OCI-LY1 (cell line): ENCODE results near the gene FLRT3.

Experiments used
- CTCF ChIP-seq: fragments of 200-600 bp; sonication (generic), shearing (Covaris generic); IDR thresholded peaks from 2 replicates; pipeline ENCODE4 v1.5.1; 2017; ENCODE audit warnings: mild to moderate bottlenecking, antibody characterized with exemption, low read length, moderate library complexity, mixed read lengths
- EZH2 ChIP-seq: fragments of 200-600 bp; sonication (generic), shearing (Covaris generic); IDR thresholded peaks from 2 replicates; pipeline ENCODE4 v1.8.0; 2017; ENCODE audit warnings: borderline replicate concordance, mixed run types, mild to moderate bottlenecking, antibody characterized with exemption, low read length, moderate library complexity, mixed read lengths

- no peak for TF ChIP-seq CTCF
- TF ChIP-seq EZH2 = no peak
These were observed 33.8 kb downstream of the FLRT3 start for GRCh38 chr20:14303651-14304050.
